ENCODE results near the gene STAG1.
"Not testable (repeated sequence)": the region's sequence is repeated elsewhere in the genome, so short reads cannot be mapped to it uniquely, and the experiment has no call there.

Gene STAG1

DNA sequence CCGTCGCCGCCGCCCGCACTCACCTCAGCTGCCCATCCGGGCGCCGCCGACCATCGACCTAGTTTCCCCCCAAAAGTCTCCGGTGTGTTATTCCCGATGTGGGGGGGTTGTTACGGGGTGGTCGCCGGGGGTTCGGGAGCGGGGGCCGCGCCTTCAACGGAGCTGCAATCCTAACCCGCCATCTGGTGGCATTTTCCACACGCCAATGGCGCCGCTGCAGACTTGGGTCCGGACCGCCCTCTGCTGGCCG, at the start of gene STAG1:
TSS of gene STAG1 (minus strand) at position 207 of the 250 bp plus-strand sequence. CDS start 121,480 bp downstream, outside the sequence.
- H3K36me3 ChIP-seq (ENCODE audit: insufficient read depth, low read length), result no peaks in the 10 kb centered on the region
- peaks cover 21% of the 10 kb centered on the region for H3K4me1 ChIP-seq (ENCODE audit: insufficient read depth, low read length)
- H3K9ac ChIP-seq (ENCODE audit: low read depth, low read length), result peak within 1 kb of the TSS; percentile 88
- no peaks in the 10 kb centered on the region for H3K9me3 ChIP-seq (ENCODE audit: control insufficient read depth, insufficient read depth, low read length)

DNA sequence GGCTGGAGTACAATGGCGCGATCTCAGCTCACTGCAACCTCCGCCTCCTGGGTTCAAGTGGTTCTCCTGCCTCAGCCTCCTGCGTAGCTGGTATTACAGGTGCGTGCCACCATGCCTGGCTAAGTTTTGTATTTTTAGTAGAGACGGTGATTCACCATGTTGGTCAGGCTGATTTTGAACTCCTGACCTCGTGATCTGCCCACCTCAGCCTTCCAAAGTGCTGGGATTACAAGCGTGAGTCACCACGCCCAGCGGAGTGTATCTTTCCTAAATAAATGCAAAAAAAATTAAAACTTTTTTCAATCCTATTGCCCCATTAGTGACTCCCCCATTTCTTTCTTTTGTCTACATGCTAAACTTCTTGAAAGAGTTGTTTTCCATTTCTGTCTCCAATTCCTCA, 49.0 kb upstream of the STAG1 start:
- not testable (repeated sequence) for H3K9me3 ChIP-seq (ENCODE audit: control insufficient read depth, insufficient read depth, low read length); H3K36me3 ChIP-seq (ENCODE audit: insufficient read depth, low read length); H3K9ac ChIP-seq (ENCODE audit: low read depth, low read length); H3K4me1 ChIP-seq (ENCODE audit: insufficient read depth, low read length)

DNA sequence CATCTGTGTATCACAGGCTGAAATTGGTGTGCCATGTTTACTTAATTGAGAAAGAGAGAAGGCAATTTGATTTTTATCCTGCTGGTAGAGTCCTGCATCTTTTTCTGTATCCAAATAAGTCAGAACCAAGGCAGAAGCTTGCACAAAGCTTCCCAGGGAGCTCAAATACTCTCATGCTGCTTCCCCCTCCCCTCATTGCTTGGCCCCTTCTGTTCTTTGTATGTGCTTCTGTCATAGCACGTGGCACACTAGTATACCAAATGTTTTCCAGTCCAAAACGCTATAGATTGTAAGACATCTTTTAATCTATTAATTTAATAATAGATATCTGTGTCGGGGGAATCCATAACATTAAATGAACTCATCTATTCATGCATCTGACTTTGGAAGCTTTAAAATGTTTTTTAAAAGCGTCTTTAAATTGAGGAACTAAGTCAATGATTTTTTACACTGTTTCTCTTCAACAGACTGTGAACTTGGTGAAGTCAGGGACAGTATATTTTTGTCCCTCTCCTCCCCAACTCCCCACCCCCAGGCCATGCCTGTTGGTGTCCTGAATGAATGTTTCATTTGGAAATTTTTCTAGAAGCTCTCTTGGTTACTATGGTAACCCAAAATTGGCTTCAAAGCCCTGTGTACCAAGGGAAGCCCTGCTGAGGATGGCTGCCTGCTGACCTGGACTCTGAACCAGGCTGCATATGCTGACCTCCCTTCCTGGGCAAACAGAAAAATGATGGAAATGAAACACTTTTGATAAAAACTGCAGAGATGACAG, 40.6 kb upstream of the STAG1 start:
- Histone ChIP-seq H3K9me3 (ENCODE audit: control insufficient read depth, insufficient read depth, low read length) (no peaks in the 10 kb centered on the region), H3K9ac (ENCODE audit: low read depth, low read length) (no peak overlapping the region), H3K36me3 (ENCODE audit: insufficient read depth, low read length) (no peaks in the 10 kb centered on the region), H3K4me1 (ENCODE audit: insufficient read depth, low read length) (no peaks in the 10 kb centered on the region)

DNA sequence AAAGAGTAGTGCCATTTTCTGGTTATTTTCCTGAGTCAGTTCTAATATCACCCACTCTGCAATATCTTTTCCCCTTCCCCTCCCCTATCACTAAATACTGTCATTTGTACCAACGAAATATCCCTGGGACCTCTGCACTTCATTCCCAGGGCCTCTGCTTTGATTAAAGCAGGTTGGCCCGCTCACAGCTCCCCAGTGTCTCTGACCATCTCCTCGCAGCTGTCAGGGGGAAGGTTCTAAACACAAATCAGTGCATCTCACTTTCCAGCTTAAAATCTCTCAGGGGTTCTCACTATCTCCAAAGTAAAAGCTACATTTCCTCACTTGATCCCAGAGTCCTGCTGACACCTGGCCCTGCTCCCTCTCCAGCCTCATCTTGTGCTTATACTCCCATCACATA, 38.6 kb upstream of the STAG1 start:
- Histone ChIP-seq H3K9ac (ENCODE audit: low read depth, low read length) (no peak overlapping the region), H3K4me1 (ENCODE audit: insufficient read depth, low read length) (peaks cover 10% of the 10 kb centered on the region), H3K36me3 (ENCODE audit: insufficient read depth, low read length) (no peaks in the 10 kb centered on the region), H3K9me3 (ENCODE audit: control insufficient read depth, insufficient read depth, low read length) (no peaks in the 10 kb centered on the region)

DNA sequence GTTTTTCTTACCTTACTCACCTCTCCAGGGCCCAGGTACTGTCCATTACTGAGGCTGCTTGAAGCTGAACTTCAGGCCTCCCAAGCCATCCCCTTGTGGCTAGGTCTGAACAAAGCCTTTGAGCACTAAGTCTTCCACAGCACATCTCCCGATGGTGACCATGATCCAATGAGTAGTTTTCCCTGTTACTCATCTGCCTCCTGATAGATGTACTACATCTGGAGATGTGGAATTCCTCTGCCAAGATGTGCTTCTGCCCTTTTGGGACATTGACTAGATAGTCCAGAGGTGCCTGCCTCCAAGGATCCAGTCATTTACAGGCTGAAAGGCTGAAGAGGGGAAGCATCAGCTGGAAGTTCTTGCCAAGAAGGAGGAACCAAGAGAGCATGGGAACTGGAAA, 37.8 kb upstream of the STAG1 start:
- Histone ChIP-seq H3K9ac (ENCODE audit: low read depth, low read length) (no peak overlapping the region), H3K9me3 (ENCODE audit: control insufficient read depth, insufficient read depth, low read length) (no peaks in the 10 kb centered on the region), H3K4me1 (ENCODE audit: insufficient read depth, low read length) (peaks cover 10% of the 10 kb centered on the region), H3K36me3 (ENCODE audit: insufficient read depth, low read length) (no peaks in the 10 kb centered on the region)

DNA sequence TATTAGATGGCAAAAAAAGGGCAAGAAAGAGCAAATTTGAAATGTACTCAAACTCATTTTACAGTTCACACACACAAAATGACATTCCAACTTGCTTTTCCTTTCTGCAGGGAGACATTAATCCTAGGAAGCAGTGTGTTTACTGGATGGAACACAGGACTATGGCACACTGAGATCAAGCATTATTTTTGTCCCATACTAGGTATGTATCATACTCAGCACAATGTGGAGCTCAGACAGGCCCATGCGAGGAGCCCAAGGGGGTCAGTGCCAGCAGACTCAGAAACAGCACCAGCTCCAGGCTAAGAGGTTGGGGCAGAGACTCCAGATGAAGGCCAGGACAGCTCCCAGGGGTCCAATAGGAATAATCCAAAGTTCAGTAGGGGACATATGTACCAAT, 36.0 kb upstream of the STAG1 start:
- Histone ChIP-seq H3K4me1 (ENCODE audit: insufficient read depth, low read length) (peaks cover 10% of the 10 kb centered on the region), H3K36me3 (ENCODE audit: insufficient read depth, low read length) (no peaks in the 10 kb centered on the region; the same call in 1 of the 2 replicates), H3K9ac (ENCODE audit: low read depth, low read length) (no peak overlapping the region), H3K9me3 (ENCODE audit: control insufficient read depth, insufficient read depth, low read length) (no peaks in the 10 kb centered on the region)

DNA sequence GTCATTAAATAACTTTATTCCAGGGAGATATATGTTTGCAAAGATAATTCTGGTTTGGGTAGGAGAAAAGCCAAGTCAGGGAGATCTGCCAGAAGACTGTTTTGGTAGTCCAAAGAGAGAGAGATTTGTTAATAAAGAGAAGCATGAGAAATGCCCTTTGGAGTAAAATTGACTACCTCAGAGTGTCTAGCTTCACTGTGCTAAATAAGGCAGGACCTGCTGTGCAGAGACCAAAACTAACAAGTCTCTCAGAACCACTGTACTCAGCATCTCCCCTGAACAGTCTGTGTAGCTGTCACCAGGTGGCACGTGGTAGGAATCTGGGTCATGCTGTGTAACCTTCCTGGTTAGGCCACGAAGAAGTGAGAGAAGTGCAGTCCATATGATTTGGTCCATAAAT, 35.2 kb upstream of the STAG1 start:
- H3K9me3 ChIP-seq (ENCODE audit: control insufficient read depth, insufficient read depth, low read length), result no peaks in the 10 kb centered on the region
- peaks cover 10% of the 10 kb centered on the region for H3K4me1 ChIP-seq (ENCODE audit: insufficient read depth, low read length)
- no peaks in the 10 kb centered on the region; the same call in 1 of the 2 replicates for H3K36me3 ChIP-seq (ENCODE audit: insufficient read depth, low read length)
- no peak overlapping the region for H3K9ac ChIP-seq (ENCODE audit: low read depth, low read length)

DNA sequence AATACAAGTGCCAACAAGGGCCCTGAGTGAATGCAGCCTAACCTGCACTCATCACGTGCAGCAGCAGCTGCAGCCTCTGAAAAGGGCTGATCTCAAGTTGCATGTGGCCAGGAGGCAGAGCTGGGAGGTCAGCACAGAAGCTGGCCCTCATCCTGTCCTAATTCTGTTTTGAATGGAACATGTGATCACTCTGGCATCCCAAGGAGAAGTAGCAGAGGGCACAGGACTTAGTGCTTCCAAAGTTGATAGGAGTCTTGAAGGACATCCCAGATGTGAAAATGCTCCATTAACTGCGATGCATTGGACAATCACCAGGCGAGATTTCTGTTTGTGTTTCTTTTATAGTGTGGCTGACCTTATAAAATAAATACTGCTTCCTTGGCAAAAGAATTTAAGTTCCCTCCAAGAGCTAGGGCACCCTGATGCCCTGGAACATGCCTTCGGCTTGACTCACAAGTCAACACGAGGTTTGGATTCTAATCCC, 31.6 kb upstream of the STAG1 start:
- Histone ChIP-seq H3K4me1 (ENCODE audit: insufficient read depth, low read length) (peaks cover 10% of the 10 kb centered on the region), H3K9me3 (ENCODE audit: control insufficient read depth, insufficient read depth, low read length) (no peaks in the 10 kb centered on the region), H3K36me3 (ENCODE audit: insufficient read depth, low read length) (no peaks in the 10 kb centered on the region; the same call in 1 of the 2 replicates), H3K9ac (ENCODE audit: low read depth, low read length) (no peak overlapping the region)

DNA sequence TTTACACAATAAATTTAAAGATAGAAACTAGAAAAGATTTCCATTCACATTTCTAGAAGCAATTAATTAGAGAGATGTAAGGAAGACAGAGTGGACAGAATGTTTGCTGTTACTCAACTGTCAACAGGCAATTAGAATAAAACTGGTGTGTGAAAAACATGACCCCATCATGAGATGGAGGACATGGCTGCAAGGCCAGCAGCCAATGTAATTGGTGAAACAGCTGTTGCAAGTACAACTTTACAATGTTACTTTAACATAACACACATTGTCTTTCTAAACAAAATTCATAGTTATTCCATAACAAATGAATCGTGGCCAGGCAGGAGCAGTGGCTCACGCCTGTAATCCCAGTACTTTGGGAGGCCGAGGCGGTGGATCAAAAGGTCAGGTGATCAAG, 28.6 kb upstream of the STAG1 start:
- Histone ChIP-seq H3K9ac (ENCODE audit: low read depth, low read length) (no peak overlapping the region), H3K9me3 (ENCODE audit: control insufficient read depth, insufficient read depth, low read length) (no peaks in the 10 kb centered on the region), H3K4me1 (ENCODE audit: insufficient read depth, low read length) (no peaks in the 10 kb centered on the region), H3K36me3 (ENCODE audit: insufficient read depth, low read length) (no peaks in the 10 kb centered on the region; the same call in 1 of the 2 replicates)

DNA sequence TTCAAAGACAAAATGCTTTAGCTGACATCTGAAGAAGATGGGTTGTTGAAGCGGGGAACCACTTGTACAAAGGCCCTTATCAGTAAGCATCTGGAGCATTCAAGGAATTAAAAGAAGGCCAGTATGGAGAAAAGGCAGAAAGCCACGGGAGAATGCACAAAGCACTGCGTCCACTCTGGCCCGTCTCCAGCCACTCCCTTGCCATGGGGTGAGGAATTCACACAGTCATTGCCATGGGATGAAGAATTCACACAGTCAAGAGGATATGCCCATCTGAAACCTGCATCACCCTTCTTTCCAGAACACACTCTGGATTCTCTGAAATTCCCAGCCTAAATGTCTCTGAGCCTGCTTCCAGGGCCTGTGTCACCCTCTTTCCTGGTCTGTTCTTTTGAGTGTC, 26.7 kb upstream of the STAG1 start:
- Histone ChIP-seq H3K9ac (ENCODE audit: low read depth, low read length) (no peak overlapping the region), H3K36me3 (ENCODE audit: insufficient read depth, low read length) (no peaks in the 10 kb centered on the region; the same call in 1 of the 2 replicates), H3K4me1 (ENCODE audit: insufficient read depth, low read length) (no peaks in the 10 kb centered on the region), H3K9me3 (ENCODE audit: control insufficient read depth, insufficient read depth, low read length) (no peaks in the 10 kb centered on the region)

DNA sequence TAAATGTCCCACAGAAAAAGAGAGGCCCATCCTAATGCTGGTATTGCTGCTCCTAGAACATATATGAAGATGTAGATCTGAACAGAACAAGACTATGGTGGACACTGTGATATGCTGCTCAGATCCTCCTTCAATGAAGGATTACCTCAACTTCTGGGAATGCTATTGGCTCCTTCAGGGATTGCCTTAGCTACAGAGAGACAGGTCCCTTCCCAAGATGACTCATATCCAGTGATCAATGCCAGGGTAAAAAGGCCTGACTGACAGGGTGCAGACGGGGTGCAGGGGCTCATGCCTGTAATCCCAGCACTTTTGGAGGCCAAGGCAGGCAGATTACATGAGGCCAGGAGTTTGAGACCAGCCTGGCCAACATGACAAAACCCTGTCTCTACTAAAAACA, 20.5 kb upstream of the STAG1 start:
- H3K4me1 ChIP-seq (ENCODE audit: insufficient read depth, low read length), result peaks cover 8% of the 10 kb centered on the region; the same call in 1 of the 2 replicates
- H3K36me3 ChIP-seq (ENCODE audit: insufficient read depth, low read length), result no peaks in the 10 kb centered on the region
- H3K9ac ChIP-seq (ENCODE audit: low read depth, low read length), result no peak overlapping the region
- no peaks in the 10 kb centered on the region for H3K9me3 ChIP-seq (ENCODE audit: control insufficient read depth, insufficient read depth, low read length)

DNA sequence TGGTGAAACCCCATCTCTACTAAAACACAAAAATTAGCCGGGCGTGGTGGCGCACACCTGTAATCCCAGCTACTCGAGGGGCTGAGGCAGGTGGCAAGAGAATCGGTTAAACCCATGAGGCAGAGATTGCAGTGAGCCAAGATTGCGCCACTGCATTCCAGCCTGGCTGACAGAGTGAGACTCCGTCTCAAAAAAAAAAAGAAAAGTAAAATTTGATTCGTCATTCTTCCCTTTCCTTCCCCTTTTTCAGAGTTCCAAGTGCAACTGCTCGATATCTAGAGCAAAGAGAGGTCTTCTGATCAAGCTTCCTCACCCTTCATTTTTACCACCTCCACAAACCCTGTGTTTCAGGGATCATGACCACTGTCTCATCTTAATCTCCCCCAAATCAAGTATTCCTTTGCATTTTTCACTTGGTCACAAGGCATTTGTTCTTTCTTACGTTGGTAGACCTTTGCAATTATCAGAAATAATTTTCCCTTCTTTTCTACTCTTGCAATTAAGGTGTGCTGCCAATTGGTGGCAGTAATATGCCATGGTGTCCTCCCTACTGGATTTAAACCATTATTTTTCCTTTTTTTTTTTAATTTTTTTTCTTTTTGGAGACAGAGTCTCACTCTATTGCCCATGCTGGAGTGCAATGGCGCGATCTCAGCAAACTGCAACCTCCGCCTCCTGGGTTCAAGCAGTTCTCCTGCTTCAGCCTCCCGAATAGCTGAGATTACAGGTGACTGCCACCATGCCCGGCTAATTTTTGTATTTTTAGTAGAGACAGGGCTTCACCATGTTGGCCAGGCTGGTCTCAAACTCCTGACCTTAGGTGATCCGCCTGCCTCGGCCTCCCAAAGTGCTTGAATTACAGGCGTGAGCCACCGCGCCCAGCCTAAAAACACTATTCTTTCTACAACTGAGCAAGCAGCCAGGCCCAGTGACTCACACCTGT, 6.3 kb upstream of the STAG1 start:
- H3K9ac ChIP-seq (ENCODE audit: low read depth, low read length); H3K9me3 ChIP-seq (ENCODE audit: control insufficient read depth, insufficient read depth, low read length): not testable (repeated sequence)

DNA sequence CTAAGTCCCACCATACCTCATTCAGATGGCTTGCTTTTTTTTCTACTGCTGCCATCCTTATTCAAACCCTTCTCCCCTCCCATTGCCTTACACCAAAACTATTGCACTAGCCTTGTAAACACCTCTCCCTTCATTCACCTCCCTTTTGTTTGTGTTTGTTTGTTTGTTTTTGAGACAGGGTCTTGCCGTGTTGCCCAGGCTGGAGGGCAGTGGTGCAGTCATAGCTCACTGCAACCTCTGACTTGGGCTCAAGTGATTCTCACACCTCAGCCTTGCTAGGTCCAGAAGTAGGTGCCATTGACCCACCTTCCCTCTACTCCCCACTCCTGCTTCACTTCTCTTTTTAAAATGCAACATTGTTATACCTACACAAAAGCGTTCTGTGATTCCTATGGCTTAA, 3.0 kb upstream of the STAG1 start:
- no peaks in the 10 kb centered on the region for H3K9me3 ChIP-seq (ENCODE audit: control insufficient read depth, insufficient read depth, low read length)
- no peak overlapping the region for H3K9ac ChIP-seq (ENCODE audit: low read depth, low read length)
- peaks cover 7% of the 10 kb centered on the region for H3K4me1 ChIP-seq (ENCODE audit: insufficient read depth, low read length)

More for the DNA sequence above, 6.3 kb upstream of the STAG1 start:
- not testable (repeated sequence) for H3K4me1 ChIP-seq (ENCODE audit: insufficient read depth, low read length); H3K36me3 ChIP-seq (ENCODE audit: insufficient read depth, low read length)

DNA sequence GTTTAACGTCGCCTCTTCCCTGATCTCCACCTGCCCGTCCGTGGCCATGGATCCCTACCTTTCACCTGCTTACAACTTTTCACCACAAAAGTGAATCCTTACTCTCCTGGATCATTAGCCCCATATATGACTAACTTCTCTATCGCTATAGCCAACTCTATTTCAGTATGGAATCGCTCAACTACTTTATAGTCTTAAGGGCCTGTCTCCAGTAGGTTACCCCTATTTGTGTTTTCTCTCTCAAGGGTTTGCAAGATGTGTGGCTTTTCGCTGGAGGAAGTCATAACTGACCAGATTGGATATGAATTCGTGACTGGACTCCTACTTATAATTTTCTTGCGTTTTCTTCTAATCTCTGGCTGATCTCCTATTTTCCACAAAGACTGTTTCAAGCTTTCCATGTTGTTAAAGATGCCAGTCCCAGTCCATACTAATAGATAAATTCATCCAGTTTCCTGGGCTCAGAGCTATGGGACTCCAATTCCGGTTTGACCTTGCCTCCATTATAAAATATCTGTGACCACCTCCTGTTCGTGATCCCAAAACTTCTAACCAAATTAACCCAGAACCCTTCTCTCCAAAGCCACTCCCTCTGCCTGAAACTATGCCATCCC, 1.3 kb upstream of the STAG1 start:
- Histone ChIP-seq H3K36me3 (ENCODE audit: insufficient read depth, low read length) (no peaks in the 10 kb centered on the region), H3K9me3 (ENCODE audit: control insufficient read depth, insufficient read depth, low read length) (no peaks in the 10 kb centered on the region), H3K9ac (ENCODE audit: low read depth, low read length) (peak overlapping the region; percentile 74), H3K4me1 (ENCODE audit: insufficient read depth, low read length) (peaks cover 21% of the 10 kb centered on the region)

More for the DNA sequence above, 3.0 kb upstream of the STAG1 start:
- no peaks in the 10 kb centered on the region for H3K36me3 ChIP-seq (ENCODE audit: insufficient read depth, low read length)
